Measurements from ENCODE around the gene TUBA4B. TPM values are rescaled to one million over a fixed set of nuclear protein-coding genes. Genes with fewer than 3 reads are reported as not detected.

Gene TUBA4B
- total RNA-seq, 4 donors from 2014 or later = not detected

DNA sequence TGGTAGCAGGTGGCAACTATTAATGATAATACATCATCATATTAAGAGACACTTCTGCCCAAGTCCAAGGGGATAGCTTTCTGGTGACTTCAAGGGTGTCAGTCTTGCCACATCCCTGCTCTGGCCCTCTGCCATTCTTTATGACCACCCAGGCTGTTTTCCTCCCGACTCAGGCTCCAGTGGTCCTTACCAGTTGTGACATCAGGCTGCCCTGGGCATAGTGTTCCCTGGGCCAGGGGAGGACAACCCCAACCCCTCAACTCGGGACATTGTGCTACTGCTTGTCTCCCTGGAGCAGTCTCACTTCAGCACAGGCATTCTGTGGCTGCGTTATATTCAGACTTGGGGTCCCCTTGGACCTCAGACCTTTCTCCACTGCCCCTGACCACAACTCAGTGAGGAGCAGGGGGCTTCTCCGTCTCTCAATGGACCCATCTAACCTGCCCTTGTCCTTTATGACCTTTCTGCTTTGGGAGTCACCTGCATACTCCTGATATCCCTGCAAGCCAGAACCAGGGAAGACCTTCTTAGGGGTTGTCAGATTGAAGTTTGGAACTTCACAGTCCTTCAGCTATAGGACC is 39.0 kb downstream of the TUBA4B start:
- ATAC-seq = no peak
- H3K27me3 ChIP-seq = no peaks in the 10 kb centered on the region
- H3K27ac ChIP-seq = no peak overlapping the region
- H3K4me1 ChIP-seq = peaks cover 0 to 31% (median 4%) of the 10 kb centered on the region in 3 donors
- no peaks in the 10 kb centered on the region for H3K9me3 ChIP-seq
- 86 to 100% methylated on average over 2 of the region's 4 CpGs for WGBS, 2 donors (ENCODE audit: low coverage in 1 of 2)
- TF ChIP-seq, protein P1, sequence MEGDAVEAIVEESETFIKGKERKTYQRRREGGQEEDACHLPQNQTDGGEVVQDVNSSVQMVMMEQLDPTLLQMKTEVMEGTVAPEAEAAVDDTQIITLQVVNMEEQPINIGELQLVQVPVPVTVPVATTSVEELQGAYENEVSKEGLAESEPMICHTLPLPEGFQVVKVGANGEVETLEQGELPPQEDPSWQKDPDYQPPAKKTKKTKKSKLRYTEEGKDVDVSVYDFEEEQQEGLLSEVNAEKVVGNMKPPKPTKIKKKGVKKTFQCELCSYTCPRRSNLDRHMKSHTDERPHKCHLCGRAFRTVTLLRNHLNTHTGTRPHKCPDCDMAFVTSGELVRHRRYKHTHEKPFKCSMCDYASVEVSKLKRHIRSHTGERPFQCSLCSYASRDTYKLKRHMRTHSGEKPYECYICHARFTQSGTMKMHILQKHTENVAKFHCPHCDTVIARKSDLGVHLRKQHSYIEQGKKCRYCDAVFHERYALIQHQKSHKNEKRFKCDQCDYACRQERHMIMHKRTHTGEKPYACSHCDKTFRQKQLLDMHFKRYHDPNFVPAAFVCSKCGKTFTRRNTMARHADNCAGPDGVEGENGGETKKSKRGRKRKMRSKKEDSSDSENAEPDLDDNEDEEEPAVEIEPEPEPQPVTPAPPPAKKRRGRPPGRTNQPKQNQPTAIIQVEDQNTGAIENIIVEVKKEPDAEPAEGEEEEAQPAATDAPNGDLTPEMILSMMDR (IDR thresholded peaks at IDR 0.05) = no peak
- no peak for TF ChIP-seq EP300 (IDR thresholded peaks at IDR 0.05)
- TF ChIP-seq POLR2A (IDR thresholded peaks at IDR 0.05) = no peak
- no peak for TF ChIP-seq POLR2AphosphoS5 (IDR thresholded peaks at IDR 0.05)
- H3K36me3 ChIP-seq = no peaks in the 10 kb centered on the region
- no peak overlapping the region for H3K4me3 ChIP-seq

DNA sequence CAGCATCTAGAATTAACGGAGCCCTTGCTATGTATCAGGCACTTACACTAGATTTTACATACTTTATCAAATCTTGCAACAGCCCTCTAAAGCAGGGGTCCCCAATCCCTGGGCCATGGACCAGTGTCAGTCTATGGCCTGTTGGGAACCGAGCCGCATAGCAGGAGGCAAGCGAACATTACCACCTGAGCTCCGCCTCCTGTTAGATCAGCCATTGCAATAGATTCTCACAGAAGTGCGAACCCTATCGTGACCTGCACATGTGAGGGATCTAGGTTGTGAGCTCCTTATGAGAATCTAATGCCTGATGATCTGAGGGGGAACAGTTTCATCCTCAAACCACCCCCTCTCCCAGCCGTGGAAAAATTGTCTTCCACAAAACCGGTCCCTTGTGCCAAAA is 39.6 kb downstream of the TUBA4B start:
- TF ChIP-seq POLR2A (IDR thresholded peaks at IDR 0.05) = no peak
- TF ChIP-seq, protein P1 (IDR thresholded peaks at IDR 0.05) = no peak
- no peaks in the 10 kb centered on the region for H3K36me3 ChIP-seq
- 89 to 94% methylated on average over 5 to 7 of the region's 9 CpGs for WGBS, 2 donors (ENCODE audit: low coverage in 1 of 2)
- no peak overlapping the region for H3K4me3 ChIP-seq
- no peak overlapping the region for H3K27ac ChIP-seq
- H3K9me3 ChIP-seq = no peaks in the 10 kb centered on the region
- no peaks in the 10 kb centered on the region for H3K27me3 ChIP-seq
- ATAC-seq = no peak
- peaks cover 0 to 31% (median 4%) of the 10 kb centered on the region in 3 donors for H3K4me1 ChIP-seq

DNA sequence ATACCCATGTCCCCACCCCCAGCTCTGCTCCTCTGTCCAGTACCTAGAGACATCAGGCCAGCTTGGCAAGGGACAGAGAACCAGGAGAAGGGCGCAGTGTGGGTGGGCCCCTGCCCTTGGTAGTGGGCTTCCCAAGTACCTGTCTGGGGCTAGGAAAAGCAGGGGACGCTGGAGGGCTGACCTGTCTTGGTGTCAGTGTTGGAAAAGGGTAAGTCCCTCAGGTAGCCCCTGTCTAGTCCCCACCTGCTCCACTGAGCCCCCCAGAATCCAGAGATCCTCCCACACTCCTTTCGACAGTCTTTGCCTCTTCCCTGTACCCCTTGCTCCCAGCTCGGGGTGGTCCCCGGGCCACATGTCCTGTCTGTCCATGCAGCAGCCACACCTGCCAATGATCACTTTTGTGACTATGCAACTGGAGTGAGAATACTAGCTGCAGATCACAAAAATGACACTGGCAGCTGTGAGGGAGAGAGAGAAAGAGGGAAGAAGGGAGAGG is 40.7 kb downstream of the TUBA4B start:
- 52% methylated on average over 4 of the region's 5 CpGs; no CpG with 5 or more reads in 1 of the 2 donors for WGBS, 2 donors (ENCODE audit: low coverage in 1 of 2)
- no peak for ATAC-seq
- H3K36me3 ChIP-seq = no peaks in the 10 kb centered on the region
- no peaks in the 10 kb centered on the region for H3K9me3 ChIP-seq
- peak overlapping the region in 3 of 4 donors; percentile 90 to 95 (median 95) for H3K27ac ChIP-seq
- H3K27me3 ChIP-seq = no peaks in the 10 kb centered on the region
- peaks cover 0 to 35% (median 4%) of the 10 kb centered on the region in 3 donors for H3K4me1 ChIP-seq
- H3K4me3 ChIP-seq = no peak overlapping the region
- TF ChIP-seq EP300 (IDR thresholded peaks at IDR 0.05) = no peak
- no peak for TF ChIP-seq POLR2AphosphoS5 (IDR thresholded peaks at IDR 0.05)
- TF ChIP-seq, protein P1 (IDR thresholded peaks at IDR 0.05) = no peak

DNA sequence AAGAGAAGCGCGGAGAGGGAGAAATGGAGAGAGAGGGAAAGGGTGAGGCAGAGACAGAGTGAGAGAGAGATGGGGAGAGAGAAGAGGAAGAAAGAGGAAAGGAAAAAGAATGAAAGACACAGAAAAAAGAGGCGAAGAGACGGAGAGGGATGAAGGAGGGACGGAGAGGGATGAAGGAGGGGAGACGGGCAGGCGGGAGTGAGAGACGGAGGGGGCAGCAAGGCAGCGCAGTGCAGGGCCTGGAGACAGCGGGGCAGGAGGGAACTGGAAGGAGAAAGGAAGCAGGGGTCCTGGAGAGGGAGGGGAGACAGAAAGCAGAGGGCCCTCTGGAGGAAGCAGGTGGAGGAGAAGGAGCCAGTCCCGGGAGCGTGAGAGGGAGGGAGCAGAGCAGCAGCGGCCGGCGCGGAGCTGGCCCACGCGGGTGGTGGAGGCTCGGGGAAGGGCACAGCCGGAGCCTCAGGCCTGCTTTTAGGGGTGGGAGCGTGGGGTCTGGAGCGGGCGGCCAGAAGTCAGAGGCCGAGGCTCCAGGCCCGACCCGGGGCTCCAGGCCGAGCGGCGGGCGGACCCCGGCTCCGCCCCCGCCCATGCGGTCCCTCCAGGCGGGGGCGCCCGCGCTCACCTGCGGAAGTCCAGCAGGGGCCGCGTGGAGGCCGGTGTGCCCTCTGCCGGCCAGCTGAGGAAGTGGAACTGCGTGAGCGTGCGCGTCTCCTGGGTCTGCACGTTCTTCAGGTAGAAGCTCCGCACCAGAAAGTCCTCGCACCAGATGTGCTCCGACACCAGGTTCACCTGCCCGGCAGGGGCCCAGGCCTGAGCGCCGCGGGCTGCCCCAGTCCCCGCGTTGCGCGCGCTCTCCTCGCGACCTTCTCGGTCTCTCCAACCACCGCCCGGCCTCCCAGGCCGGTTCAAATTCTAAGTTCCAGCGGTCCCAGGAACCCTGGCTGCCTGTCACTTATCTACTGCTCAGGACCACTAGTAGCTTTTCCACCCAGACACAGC is 41.6 kb downstream of the TUBA4B start:
- Histone ChIP-seq H3K4me1 (peaks cover 0 to 30% (median 4%) of the 10 kb centered on the region in 3 donors), H3K4me3 (peak overlapping the region; percentile 38 to 65), H3K36me3 (no peaks in the 10 kb centered on the region), H3K9me3 (no peaks in the 10 kb centered on the region), H3K27ac (peak overlapping the region; percentile 8 to 95 (median 92)), H3K27me3 (peaks cover 2% of the 10 kb centered on the region)
- ATAC-seq = peak; percentile 90
- TF ChIP-seq, protein P1 (IDR thresholded peaks at IDR 0.05) = peak in 3 of 4 experiments; percentile 99 to 100 (median 100)
- TF ChIP-seq POLR2A (IDR thresholded peaks at IDR 0.05) (peak; percentile 62 to 73), POLR2AphosphoS5 (IDR thresholded peaks at IDR 0.05) (peak; percentile 68), EP300 (IDR thresholded peaks at IDR 0.05) (no peak)
- WGBS, 2 donors (ENCODE audit: low coverage in 1 of 2) = 5 to 15% methylated on average over 16 to 34 of the region's 67 CpGs
